NCI-H774 (cell line): ENCODE data around the gene ZRANB2.

Experiments
- DNase-seq: peaks from one replicate; lab custom pipeline; 2025; lab: John Stamatoyannopoulos, UW

Gene ZRANB2

GRCh38 chr1:71027991-71028390 is 52.8 kb downstream of the ZRANB2 start:
- no peak for DNase-seq

- no peak for DNase-seq
These were observed 54.7 kb downstream of the ZRANB2 start for GRCh38 chr1:71026093-71026492.

- no peak for DNase-seq
These were observed 57.3 kb downstream of the ZRANB2 start for GRCh38 chr1:71023515-71023914.

- no peak for DNase-seq
These were observed 61.4 kb downstream of the ZRANB2 start for GRCh38 chr1:71019233-71019969.

- no peak for DNase-seq
These were observed 62.0 kb downstream of the ZRANB2 start for GRCh38 chr1:71018791-71019190.

- no peak for DNase-seq
These were observed 65.1 kb downstream of the ZRANB2 start for GRCh38 chr1:71015745-71016144.

GRCh38 chr1:71014178-71014579 is 66.7 kb downstream of the ZRANB2 start:
- no peak for DNase-seq
